ENCODE results near the gene RTP3. TPM values are rescaled to one million over a fixed set of nuclear protein-coding genes. Genes with fewer than 3 reads are reported as not detected.

Gene RTP3
- total RNA-seq: not detected

DNA sequence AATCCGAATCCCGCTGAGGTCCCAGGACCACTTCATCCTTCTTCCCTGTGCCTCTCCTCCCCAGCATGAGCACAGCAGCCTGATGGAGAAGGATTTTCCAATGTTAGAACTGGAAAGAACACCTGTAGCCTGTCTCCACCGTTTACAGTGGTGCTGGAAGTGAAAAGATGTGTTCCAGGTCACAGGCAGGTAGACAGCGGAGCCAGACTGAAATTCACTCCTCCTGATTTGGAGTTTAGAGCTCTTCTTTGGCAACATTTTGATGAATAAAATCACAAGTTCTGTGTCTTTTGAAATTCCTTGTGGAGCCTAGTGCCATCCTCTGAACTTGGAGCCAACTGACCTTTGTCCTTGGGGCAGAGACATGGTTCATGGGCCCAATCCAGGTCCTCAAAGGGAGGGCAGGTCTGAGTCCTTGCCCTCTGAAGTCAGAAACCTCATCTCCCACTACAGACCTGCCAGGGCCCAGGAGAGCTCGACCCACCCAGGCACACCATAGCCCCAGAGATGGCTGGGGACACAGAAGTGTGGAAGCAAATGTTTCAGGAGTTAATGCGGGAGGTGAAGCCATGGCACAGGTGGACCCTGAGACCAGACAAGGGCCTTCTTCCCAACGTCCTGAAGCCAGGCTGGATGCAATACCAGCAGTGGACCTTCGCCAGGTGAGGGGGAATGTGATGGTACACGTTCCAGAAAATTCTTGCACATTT, at the start of gene RTP3:
RTP3 (plus strand) TSS at position 421 of the 710 bp plus-strand sequence; CDS start at position 508, 87 bp downstream.
- intact Hi-C loops (cut with DNase I): no loop called here
- Histone ChIP-seq H3K4me1 (no peaks in the 10 kb centered on the region), H3K27ac (no peak within 1 kb of the TSS), H3K27me3 (no peaks in the 10 kb centered on the region), H3K9me3 (no peaks in the 10 kb centered on the region), H3K4me3 (no peak within 1 kb of the TSS), H3K36me3 (no peaks in the 10 kb centered on the region)
- no peak for DNase-seq (ENCODE audit: low spot score in 2 of 2)
- TF ChIP-seq CTCF (IDR thresholded peaks at IDR 0.05): no peak

DNA sequence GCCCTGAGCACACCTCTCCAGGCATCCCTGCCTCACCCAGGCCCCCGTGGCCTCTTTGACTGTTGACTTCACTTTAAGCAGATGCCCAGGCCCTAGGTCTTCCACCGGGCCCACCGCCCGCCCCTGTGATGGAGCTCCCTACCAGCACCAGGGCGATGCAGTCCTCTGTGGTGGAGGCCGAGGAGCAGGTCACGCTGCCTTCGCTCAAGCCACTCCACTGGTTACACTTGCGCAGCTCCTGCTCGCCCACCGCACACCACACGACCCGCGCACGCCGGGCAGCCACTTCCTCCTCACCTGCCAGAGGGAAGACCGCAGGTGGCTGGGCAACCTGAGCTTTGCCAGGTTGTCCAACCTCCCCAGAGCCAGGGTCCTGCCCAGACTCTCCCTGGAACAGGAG, 49.1 kb upstream of the RTP3 start:
- intact Hi-C loops (cut with DNase I): no loop called here
- no peaks in the 10 kb centered on the region for H3K4me1 ChIP-seq
- no peak for DNase-seq (ENCODE audit: low spot score in 2 of 2)
- H3K9me3 ChIP-seq: no peaks in the 10 kb centered on the region
- no peak overlapping the region for H3K27ac ChIP-seq
- no peaks in the 10 kb centered on the region for H3K36me3 ChIP-seq
- no peak for TF ChIP-seq CTCF (IDR thresholded peaks at IDR 0.05)
- no peak overlapping the region for H3K4me3 ChIP-seq
- no peaks in the 10 kb centered on the region for H3K27me3 ChIP-seq

- Histone ChIP-seq H3K9me3 (no peaks in the 10 kb centered on the region), H3K4me1 (no peaks in the 10 kb centered on the region), H3K36me3 (no peaks in the 10 kb centered on the region), H3K27me3 (no peaks in the 10 kb centered on the region), H3K27ac (no peak overlapping the region), H3K4me3 (no peak overlapping the region)
- peak in 2 of 3 experiments; percentile 23 to 35 for TF ChIP-seq CTCF (IDR thresholded peaks at IDR 0.05)
- intact Hi-C loops (cut with DNase I): no loop called here
- DNase-seq (ENCODE audit: low spot score in 2 of 2): no peak
These were observed 47.8 kb upstream of the RTP3 start for GRCh38 chr3:46449755-46450552.

DNA sequence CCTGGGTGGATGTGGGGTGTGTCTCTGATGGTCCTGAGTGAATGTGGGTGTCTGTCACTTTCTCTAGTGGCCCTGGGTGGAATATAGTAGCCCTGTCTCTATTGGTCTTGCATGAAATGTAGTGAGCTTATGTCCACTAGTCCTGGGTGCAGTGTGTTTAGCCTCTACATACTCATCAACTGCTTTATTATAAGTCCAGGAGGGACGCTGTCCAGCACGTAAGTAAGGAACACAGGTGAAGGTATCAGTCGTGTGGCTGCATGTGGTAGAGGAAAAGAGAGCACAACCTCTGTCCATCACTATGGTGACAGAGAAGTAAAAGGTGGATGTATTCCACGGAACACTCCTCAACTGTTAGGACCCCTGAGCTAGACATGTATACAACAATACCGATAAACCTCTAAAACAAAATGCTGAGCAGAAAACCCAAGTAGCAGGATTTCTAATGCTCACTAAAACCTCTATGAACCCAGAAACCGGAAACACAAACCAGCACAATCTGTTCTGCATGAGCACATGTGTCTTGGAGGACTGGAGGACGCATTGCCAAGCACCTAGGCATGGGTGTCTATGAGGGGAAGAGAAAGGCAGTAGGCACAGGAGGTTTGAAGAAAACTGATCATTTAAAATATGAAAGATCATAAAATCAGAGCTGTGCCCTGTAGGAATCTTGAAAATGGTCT, 44.1 kb upstream of the RTP3 start:
- Histone ChIP-seq H3K27ac (no peak overlapping the region), H3K27me3 (no peaks in the 10 kb centered on the region), H3K4me1 (no peaks in the 10 kb centered on the region), H3K36me3 (no peaks in the 10 kb centered on the region), H3K4me3 (no peak overlapping the region), H3K9me3 (no peaks in the 10 kb centered on the region)
- DNase-seq (ENCODE audit: low spot score in 2 of 2): no peak
- TF ChIP-seq CTCF (IDR thresholded peaks at IDR 0.05): no peak
- intact Hi-C loops (cut with DNase I): no loop called here

DNA sequence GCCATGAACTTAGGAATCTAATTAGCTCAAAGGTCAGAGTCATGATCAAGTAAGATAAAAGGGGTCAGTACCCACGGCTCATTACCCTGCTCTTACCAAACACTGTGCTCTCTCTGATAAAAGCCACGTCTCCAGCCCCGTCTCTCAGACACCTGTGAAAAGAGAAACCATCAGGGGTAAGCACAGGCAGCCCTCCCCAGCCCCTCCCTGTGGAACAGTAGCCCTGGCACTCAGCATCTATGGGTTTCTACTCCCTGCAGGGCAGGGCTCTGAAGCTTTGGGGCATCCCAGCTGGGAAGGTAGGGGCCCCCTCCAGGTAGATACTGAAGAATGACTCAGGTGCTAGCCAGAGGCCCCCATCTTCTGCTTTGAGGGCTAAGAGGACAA, 43.6 kb upstream of the RTP3 start:
- no peak for DNase-seq (ENCODE audit: low spot score in 2 of 2)
- Histone ChIP-seq H3K4me3 (no peak overlapping the region), H3K9me3 (no peaks in the 10 kb centered on the region), H3K27me3 (no peaks in the 10 kb centered on the region), H3K27ac (no peak overlapping the region), H3K4me1 (no peaks in the 10 kb centered on the region), H3K36me3 (no peaks in the 10 kb centered on the region)
- intact Hi-C loops (cut with DNase I): no loop called here
- TF ChIP-seq CTCF (IDR thresholded peaks at IDR 0.05): no peak

Data from ascending aorta (tissue), 2 donors.